HUDEP-2 (cell line): ENCODE results near the gene ENPP7.
"Not testable (repeated sequence)": the region's sequence is repeated elsewhere in the genome, so short reads cannot be mapped to it uniquely, and the experiment has no call there.

ENCODE experiments used
- DNase-seq, 76 experiments: peaks; one replicate each; lab custom pipeline; 2025; ENCODE audit not compliant: unreplicated experiment in 76 of 76; lab: John Stamatoyannopoulos, UW

ENPP7 gene

DNA sequence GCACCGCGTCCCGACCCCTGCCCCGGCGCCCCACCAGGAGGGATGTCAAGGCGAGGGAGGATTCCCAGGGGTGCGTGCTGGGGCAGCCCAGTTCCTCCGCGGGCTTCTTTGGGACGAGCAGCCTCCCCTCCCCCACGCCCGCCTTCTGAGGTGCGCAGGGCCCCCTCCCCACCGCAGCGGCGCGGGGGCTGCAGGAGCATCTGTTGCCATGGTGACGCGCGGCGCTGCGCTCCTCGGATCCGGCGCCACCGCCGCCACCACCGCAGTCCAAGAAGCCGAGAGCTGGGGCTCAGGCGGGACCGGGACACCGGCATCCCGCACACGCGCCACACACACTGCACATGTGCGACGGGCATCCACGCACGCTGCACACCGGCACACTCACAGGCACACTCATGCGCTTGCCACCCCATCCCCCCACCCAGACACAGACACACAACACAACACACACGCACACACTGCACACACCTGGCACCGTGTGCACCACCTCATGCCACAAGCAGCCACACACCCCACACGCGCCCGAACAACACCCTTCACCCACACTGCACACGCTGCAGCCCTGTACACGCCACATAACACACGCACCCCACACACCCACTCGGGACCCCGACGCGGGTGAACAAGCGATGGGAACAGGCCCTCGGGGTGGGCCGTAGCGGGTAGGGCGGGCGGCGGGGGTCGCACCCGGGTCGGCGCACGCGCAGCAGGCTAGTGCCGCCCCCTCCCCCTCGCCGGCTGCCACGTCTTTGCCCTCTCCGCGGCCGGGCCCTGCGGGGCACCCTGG, 17.0 kb downstream of the ENPP7 start:
- DNase-seq = no peak

DNA sequence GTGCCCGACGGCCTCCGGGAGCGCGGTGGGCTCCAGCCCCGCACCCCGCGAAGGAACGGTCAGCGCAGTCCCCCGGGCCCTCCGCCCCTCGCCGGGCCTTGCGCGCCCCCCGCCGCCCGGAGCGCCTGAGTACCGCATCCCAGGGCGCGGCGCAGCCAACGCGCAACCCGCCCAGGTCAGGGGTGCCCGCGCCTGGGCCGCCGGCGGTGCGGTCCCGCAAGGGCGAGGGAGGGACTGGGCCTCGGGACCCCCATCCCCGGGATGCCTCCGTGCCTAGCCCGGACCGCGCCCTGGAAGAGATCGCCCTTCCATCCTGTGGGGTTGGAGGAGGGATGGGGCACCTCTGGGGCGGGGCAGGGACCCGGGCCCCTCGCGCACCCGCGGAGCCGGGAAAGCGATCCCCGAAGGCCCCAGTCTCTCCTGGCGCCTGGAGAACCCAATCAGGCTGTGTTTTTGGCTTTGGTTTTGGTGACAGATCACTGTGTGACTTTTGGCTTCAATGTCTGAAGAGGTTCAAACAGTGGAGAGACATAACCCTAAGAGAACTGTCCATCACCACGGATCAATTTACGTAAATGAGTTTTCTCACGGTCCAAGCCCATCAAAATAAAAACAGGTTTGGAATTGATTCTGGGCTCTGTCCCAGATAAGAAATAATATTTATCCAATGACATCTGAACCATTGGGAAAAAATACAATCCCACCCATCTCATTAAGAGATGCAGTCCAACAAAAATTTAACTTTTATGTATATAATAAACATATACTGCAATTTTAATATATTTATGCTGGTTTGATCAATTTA, 17.8 kb downstream of the ENPP7 start:
- DNase-seq = no peak

DNA sequence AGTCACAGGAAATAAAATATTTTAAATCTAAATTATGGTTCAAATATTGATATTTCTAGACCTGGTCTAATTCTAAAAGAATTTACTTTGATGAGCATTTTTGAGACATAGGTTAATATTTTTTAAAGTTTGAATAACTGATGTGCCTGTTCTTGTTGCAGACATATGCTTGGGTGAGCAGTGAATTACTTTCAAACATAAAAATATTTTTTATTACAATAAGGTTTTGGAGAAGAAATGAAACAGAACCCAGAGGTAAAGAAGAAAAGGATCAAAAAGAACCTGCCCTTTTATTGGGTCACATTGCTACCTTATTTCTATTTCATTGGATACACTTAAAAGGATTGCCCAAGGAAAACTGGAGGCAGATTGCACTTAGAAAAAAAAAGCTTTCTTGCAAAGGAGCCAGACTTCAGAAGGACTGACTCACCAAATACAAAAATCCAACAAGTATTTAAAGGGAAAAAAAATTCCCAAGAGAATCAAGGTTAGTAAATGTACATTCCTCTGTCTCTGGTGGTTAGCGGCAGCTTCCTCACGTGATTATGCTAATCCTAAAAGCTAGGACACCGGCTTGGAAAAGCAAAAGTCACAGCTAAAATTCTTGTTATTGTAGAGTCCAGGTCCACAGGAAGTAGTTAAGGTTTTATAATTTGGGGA, 18.5 kb downstream of the ENPP7 start:
- DNase-seq = no peak

DNA sequence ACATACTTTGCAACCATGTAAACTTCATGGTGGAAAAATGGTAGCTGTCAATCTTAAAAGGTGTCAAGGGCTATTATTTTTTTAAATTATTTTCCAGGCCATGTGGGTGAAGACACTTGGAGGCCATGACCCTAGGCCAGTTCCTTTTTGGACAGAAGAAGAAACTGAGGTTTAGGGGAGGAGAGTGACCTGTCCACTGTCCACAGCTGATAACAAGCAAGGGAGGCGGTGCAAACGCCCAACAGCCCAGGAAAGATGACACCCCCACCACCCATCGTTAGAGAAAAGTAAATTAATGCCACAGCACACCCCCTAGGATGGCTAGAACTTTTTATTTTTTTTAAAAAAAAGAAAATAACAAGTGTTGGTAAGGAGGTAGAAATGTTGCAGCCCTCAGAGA, 19.2 kb downstream of the ENPP7 start:
- DNase-seq = no peak

DNA sequence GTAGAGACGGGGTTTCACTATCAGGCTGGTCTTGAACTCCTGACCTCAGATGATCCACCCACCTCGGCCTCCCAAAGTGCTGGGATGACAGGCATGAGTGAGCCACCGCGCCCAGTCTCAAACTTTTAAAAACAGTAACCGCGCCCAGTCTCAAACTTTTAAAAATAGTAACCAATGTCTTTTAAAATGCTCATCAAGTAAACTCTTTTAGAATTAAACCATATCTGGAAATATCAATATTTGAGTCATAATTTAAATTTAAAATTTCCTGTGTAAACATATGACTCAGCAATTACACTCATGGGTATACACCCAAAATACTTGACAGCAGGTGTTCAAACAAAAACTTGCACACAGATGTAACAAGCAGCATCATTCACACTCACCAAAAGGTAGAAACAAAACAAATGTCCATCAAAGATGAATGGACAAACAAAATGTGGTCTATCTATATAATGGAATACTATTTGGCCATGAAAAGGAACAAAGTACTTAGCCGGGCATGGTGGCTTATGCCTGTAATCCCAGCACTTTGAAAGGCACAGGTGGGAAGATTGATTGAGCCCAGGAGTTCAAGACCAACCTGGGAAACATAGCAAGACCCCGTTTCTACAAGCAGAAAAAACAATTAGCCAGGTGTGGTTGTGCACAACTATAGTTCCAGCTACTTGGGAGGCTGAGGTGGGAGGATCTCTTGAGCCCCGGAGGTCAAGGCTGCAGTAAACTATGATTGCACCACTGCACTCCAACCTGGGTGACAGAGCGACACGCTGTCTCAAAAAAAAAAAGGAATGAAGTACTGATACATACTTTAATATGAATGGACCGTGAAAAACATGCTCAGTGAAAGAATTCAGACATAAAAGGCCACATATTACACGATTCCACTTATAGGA, 20.2 kb downstream of the ENPP7 start:
- DNase-seq = no peak

DNA sequence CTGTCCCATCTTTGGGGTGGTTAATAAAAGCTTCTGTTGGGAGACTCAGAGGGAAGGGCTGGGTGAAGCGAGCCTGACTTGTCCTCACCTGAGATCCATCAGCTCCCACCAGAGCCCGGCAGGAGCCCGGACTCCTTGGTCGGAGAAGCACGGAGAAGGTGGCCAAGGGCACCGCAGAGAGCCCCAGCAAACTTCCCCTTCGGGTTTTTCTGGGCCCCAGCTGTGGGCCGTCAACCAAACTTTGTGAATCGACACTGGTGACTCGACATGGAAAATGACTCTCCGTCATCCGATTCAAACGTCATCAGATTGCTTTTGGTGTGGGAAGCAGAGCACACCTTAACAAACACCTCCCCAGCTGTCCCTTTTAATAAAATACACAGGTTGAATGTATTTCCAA, 21.4 kb downstream of the ENPP7 start:
- DNase-seq = no peak

DNA sequence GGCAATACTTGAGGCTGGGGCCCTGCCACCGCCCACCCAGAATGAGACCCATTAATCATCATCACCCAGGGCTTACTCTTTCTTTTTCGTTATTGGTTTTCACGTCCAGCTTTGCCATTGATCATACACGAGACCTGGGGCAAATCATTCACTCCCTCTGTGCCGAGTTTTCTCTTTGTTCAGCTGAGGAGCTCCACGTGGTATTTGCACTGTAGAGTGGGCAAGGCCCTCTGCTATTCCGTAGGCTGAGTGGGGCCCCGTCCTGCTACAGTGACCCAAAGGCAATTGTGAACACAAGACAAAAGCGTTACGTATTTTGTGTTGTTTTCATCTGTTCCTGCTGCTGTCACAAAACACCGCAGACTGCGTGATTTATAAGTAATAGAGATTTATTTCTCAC, 23.6 kb downstream of the ENPP7 start:
- DNase-seq = no peak

DNA sequence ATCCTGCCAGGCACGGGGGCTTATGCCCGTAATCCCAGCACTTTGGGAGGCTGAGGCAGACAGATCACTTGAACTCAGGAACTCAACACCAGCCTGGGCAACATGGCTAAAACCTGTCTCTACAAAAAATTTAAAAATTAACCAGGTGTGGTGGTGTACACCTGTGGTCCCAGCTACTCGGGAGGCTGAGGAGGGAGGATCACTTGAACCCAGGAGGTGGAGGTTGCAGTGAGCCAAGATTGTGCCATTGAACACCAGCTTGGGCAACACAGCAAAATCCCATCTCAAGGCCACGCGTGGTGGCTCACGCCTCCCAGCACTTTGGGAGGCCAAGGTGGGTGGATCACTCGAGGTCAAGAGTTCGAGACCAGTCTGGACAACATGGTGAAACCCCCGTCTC, 24.2 kb downstream of the ENPP7 start:
- DNase-seq = not testable (repeated sequence)

DNA sequence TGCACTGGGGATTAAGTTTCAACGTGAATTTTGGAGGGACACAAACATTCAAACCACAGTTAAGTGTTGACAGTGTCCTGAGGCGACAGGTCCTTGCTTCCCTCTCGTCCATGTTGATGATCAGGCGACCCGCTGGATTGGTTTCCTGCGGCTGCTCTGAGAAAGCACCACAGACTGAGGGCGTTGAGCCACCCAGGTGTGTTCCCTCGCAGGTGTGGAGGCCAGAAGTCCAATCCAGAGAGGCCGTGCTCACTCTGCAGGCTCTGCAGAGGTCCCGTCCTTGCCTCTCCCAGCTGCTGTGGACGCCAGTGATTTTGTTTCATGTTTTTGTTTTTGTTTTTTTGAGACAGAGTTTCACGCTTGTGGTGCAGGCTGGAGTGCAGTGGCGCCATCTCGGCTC, 24.8 kb downstream of the ENPP7 start:
- DNase-seq = no peak

DNA sequence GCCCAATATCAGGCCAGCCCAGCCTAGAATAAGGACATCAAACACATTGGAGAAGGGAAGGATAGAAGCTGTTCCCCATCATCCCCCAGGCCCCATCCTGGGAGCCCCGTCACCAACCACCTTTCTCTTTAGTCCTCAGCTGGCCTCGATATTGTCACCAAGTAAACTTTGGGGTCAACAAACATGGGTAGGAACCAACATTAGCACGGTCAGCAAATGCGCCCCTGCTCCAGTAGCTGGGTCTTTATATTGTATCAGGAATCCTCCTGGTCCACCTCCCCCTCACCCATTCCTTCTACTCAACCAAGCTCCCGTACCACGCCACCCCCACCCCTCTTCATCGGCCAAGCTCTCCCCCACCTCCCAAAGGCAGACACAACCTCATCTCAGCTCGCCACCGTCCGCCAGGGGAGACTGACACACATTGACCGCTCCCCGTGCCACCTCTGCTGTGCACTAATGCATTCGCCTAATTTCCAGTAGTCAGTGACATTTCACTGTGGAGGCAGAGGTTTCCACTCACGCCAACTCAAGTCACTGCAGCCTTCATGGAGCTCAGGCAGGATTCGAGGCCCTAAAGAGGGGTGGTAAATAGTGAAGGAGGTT, 26.5 kb downstream of the ENPP7 start:
- no peak for DNase-seq

DNA sequence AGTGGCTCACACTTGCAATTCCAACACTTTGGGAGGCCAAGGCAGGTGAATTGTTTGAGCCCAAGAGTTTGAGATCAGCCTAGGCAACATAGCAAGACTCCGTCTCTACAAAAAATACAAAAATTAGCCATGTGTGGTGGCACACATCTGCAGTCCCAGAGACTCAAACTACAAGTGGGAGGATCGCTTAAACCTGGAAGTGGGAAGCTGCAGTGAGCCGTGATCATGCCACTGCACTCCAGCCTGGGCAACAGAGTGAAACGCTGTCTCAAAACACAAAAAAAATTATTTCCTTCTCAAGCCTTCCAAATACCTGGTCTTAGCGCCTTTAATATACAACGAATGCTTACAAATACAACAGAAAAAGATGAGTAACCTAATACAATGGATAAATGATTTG, 27.5 kb downstream of the ENPP7 start:
- no peak for DNase-seq

DNA sequence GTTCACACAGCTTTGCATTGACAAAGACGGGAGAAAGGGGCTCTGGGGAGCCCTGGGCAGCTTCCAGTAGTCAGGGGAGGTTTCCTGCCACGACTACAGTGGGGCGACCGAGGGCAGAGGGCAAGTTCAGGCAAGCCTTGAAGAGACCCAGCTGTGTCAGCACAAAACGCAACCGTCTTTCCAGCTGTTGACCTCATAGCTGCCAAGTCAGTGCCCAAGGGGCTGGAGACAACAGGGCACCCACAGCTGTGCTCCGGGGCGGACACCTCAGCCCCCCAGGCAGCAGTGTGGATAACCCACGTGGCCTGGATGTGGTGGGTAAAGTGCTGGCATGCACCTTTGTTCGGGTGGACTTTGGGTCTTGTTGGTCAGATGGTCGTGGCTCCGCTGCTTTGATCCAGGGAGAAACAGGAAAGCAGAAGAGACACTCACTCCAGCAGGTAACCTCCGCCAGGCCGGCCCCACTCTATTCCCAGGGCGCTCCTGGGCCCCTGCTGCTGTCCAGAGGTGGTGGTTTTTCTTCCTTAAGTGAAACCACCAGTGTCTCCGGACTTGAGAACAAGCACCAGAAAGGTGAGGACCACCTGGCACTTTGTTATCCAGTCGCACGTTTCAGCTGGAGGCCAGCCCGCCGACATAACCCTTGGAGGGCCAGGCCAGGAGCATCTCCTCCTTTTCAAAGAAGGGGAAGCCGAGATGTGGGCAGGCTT, 29.6 kb downstream of the ENPP7 start:
- no peak for DNase-seq

DNA sequence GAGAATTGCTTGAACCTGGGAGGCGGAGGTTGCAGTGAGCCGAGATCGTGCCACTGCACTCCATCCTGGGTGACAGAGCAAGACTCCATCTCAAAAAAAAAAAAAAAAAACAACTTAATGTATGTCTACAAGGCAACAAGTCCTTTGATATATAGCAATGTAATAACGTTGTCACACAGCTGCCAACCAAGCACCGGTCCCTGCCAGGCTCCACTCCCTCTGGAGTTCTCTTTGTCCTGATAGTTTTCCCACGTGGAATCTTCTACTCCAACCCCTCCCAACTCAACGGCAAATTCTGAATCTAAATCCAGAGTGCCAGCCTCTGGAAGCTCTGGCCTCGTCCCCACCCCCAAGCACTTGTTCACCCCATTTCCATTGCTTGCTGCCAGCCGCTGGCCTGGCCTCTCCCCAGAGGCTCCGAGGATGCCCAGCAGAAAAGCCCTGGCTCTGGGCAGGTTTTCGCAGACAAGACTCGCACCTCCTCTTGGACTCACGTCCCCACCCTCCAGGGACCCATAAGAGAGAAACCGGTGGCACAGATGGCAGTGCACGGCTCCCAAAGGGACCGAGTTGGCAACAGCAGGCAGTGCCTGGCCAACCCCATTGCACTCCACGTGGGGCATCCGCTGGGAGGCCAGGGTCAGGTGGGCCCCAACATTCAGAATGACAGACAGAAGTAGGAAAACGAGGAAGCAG, 31.3 kb downstream of the ENPP7 start:
- no peak for DNase-seq

DNA sequence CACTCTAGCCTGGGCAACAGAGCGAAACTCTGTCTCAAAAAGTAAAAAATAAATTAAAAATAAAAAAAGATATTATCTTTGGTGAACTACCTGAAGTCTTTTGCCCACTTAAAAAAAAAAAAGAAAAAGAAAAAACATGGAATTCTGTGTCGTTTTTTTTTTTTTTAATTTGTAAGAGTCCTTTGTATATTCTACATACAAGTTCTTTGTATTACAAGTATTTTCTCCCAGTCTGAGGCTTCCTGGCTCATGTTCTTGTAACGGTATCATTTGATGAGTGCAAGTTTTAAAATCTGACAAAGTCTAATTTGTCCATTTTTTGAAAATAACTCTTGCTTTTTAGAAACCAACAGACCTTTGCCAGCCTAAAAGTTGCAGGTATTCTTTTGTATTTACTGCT, 35.0 kb downstream of the ENPP7 start:
- no peak for DNase-seq

DNA sequence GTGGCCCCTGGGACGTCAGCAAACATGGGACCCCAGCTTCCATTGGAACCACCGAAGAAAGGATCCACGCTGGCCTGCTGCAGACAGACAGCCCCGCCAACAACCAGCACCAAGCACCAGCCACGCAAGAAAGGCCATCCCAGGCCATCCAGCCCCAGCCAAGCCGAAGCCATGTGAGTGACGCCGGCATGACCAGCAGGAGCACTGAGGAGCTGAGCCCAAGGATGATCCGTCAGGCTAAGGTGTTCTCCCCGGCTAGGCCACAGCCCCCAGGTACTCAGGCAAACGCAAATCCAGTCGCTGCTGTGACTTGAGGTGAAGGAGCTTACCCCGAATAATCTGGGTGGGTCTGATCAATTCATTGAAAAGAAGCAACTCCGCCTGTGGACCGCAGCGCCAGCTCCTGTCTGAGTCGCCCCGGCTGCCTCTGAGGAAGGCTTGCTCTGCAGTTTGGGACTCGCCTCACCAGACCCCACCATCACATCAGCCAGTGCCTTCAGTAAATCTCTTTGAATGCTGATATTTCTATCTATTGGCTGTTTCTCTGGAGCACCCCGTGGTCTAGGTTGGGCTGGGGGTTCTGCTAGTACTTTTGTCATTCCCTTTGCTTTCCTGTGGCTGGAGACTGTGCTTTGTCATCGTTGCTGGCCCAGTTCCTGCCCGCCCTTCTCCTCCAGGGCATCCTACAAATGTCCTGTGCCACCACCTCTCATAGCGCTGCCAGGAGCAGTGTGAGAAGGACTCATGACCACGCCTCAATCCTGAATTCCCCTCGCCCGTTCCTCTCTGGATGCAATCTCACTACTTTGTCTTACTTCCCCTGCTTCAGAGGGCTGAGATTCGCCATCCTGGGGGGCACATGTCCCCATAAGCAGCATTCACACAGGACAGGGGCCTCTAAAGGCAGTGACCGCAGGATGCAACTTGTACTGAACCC, 39.1 kb downstream of the ENPP7 start:
- no peak for DNase-seq

DNA sequence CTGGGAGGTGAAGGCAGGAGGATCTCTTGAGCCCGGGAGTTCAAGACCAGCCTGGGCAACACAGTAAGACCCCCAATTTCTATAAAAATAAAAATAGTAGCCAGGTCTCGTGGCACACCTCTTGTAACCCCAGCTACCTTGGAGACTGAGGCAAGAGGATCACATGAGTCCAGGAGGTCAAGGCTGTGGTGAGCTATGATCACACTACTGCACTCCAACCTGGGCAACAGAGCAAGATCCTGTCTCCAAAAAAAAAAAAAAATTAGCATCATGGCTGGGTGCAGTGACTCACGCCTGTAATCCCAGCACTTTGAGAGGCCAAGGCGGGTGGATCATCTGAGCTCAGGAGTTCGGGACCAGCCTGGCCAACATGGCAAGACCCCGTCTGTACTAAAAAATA, 40.5 kb downstream of the ENPP7 start:
- no peak for DNase-seq

DNA sequence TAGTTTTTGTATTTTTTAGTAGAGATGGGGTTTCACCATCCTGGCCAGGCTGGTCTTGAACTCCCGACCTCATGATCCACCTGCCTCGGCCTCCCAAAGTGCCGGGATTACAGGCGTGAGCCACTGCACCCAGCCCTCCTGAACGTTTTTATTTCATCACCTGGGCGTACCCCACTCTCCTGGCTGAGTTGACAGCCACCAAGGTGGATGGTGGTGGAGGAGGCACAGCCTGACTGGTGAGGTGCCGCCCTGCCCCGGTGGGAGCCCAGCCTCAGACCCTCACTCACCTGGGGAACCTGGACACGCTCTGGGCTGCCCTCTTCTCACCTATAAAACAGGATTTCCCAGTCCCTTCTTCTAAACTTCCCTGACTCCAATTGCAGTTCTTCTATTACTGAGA, 42.0 kb downstream of the ENPP7 start:
- DNase-seq = not testable (repeated sequence)

DNA sequence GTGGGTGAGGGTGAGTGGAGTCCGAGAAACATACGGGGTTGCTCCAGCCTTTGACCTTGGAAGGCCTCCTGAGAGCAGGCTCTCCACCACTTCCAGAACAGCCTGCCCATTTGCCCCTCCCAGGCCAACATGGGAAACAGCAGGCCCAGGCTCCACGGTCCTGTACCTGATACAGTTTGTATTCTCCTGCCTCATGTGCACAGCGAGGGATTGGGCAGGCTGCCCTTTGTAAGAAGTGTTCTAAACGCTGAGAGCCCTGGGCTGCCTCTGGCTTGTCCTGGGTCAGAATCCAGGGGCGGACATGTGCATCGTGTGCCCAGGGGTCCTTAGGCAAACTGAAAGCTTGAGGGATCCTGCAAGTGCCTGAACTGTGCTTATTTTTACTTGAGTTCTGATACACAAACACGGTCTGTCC, 43.8 kb downstream of the ENPP7 start:
- DNase-seq = no peak
